Aorta (tissue), 5 donors: ENCODE results near the gene PCDH9. TPM values are rescaled to one million over a fixed set of nuclear protein-coding genes. Genes with fewer than 3 reads are reported as not detected.

Experiments used
- ATAC-seq: fragments of 200-7000 bp; cut with Tn5 transposase; one replicate; pipeline ENCODE4 v1.9.1; 2022; ENCODE audit warnings: moderate library complexity; ENCODE audit not compliant: low FRiP score
- DNase-seq, 2 donors: peaks; one replicate each; pipeline ENCODE4 v3.0.0-alpha.2; 2020
- H3K27ac ChIP-seq, 2 donors: one replicate each; pipeline ENCODE4 v1.5.1; 2013; ENCODE audit warnings: low read length in 2 of 2, mild to moderate bottlenecking in 2 of 2, moderate library complexity in 2 of 2, control low read depth in 1 of 2, inconsistent platforms in 1 of 2, low read depth in 1 of 2
- H3K27me3 ChIP-seq, 2 donors: one replicate each; pipeline ENCODE4 v1.6.1; 2013; ENCODE audit warnings: control low read depth in 1 of 2, low read length in 1 of 2, mild to moderate bottlenecking in 1 of 2, moderate library complexity in 1 of 2; ENCODE audit not compliant: insufficient read depth in 2 of 2, control insufficient read depth in 1 of 2
- H3K36me3 ChIP-seq, 2 donors: one replicate each; pipeline ENCODE4 v1.6.1; 2013; ENCODE audit warnings: control low read depth in 1 of 2, low read length in 1 of 2, mild to moderate bottlenecking in 1 of 2; ENCODE audit not compliant: insufficient read depth in 2 of 2, control insufficient read depth in 1 of 2
- H3K4me1 ChIP-seq, 2 donors: one replicate each; pipeline ENCODE4 v1.6.1; 2013; ENCODE audit warnings: low read length in 2 of 2, control low read depth in 1 of 2, mild to moderate bottlenecking in 1 of 2, moderate library complexity in 1 of 2; ENCODE audit not compliant: insufficient read depth in 2 of 2, control insufficient read depth in 1 of 2
- H3K4me3 ChIP-seq, 2 donors: one replicate each; pipeline ENCODE4 v1.5.1; 2013; ENCODE audit warnings: low read length in 2 of 2, control low read depth in 1 of 2, mild to moderate bottlenecking in 1 of 2
- H3K9me3 ChIP-seq: one replicate; pipeline ENCODE4 v1.6.1; 2013; ENCODE audit warnings: mild to moderate bottlenecking, low read length; ENCODE audit not compliant: control insufficient read depth
- WGBS, 2 donors: extraction: QIAGEN DNeasy Blood & Tissue Kit; methylation state at CpG; one replicate each; pipeline ENCODE4 v1.1.7; 2013; 5-methylcytosine and 5-hydroxymethylcytosine counted together
- intact Hi-C, 2 donors: fragments of 100-400 bp; cut with DNase I; formaldehyde crosslinking; loops; one replicate each; pipeline versions ENCODE4 v1.14.2 to v1.15.0; 2022
- polyA plus RNA-seq, 2 donors: library from polyadenylated mRNA; stranded (reverse); fragments of 200-250 nt; gene quantifications; one replicate each; pipeline ENCODE4 v1.2.3, GENCODE V29; 2013
- total RNA-seq, 2 donors: library from RNA; stranded (reverse); fragmentation: NEBNext Ultra II Directional; extraction: Animal tissue kit (Norgen Biotek cat#: 25700); gene quantifications; one replicate each; pipeline ENCODE4 v1.2.1, GENCODE V29; 2021
- donor health status: healthy with polysubstance abuse.
- donor health status: Bipolar disorder and iron deficiency.
- donor health status: DM: no; HTN: no; CAD: no.
- donor health status: DM: no; HTN: no; CAD: no.
- donor health status: DM: yes; HTN: yes; CAD: no.

PCDH9 gene
- total and polyA plus RNA-seq, 4 donors = 0.38 to 6.3 (median 4.2) TPM

DNA sequence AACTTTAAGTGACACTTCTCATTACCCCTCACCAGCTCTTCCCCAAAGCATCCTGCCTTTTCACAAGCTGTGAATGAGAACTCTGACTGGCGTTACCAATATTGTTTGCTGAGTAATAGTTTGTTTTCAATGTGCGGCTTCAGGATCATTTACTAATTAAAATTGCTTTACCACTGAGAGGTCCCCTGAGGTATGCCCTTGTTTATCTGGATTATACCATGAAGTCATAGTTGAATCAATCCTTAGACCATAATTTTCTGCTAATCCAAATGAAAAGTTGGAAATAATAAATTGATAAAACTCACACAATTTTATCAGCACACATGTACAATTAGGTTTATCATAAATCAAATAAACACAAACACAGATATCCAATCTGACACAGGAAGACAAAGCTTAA, 568.8 kb downstream of the PCDH9 start:
- 78 to 92% methylated on average over 2 of the region's 2 CpGs for WGBS, 2 donors
- H3K27ac ChIP-seq = no peak overlapping the region
- DNase-seq (no peak), ATAC-seq (no peak)
- peaks cover 1% of the 10 kb centered on the region for H3K9me3 ChIP-seq
- H3K27me3 ChIP-seq = no peaks in the 10 kb centered on the region
- intact Hi-C loops = no loop called here
- no peaks in the 10 kb centered on the region for H3K4me1 ChIP-seq
- no peak overlapping the region for H3K4me3 ChIP-seq
- H3K36me3 ChIP-seq = no peaks in the 10 kb centered on the region

DNA sequence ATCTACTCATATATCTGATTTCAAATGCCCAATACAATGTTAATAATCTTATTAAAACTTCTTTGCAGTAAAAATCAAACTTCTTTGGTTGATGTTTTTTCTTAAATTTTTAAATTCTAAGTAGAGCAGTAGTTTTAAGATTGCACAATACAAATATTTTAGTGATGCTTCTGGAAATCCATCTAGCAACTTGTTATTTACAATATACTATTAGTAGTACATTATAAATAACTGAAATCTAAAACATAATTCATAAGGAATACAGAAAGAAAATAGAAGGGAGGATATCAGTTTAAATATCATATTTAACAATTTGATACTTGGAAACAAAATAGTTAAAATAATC, 569.7 kb downstream of the PCDH9 start:
- H3K4me3 ChIP-seq = no peak overlapping the region
- H3K9me3 ChIP-seq = no peaks in the 10 kb centered on the region
- intact Hi-C loops = no loop called here
- H3K27me3 ChIP-seq = no peaks in the 10 kb centered on the region
- H3K36me3 ChIP-seq = no peaks in the 10 kb centered on the region
- no peaks in the 10 kb centered on the region for H3K4me1 ChIP-seq
- H3K27ac ChIP-seq = no peak overlapping the region
- DNase-seq (no peak), ATAC-seq (no peak)

DNA sequence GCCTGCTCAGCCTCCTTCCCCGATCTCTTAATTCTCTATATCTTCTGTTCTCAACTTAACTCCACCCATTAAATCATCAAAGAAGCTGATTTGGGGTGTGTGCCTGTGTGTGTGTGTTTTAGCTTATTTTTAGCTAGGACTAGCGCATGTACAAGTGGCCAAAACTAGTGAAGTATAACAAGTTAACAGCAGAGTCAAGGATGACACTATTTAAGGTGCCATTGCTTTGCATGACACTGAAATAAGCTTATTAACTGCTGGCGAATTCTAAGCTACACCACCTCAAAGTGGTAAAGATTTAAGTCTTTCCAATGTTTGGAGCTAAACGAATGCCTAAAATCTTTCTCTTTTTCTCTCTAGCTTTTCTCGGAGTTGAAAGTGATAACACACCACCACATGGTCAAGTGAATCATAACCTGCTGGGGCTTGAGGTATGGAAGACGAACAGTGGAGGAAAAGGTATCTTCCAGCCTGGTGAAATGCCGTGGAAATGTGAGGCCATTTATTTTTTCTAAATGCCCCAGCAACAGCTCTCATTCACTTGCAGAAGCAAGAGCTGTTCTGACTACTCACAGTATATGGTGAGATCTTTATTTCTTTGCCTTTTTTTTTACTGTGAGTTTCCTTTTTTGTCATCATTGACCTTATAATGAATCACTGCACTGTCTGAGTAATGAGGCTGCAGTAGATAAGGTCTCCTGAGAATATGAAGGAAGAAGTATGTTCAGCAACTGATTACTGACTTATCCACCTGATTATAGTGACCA, 570.3 kb downstream of the PCDH9 start:
- ATAC-seq (no peak), DNase-seq (no peak)
- Histone ChIP-seq H3K27me3 (no peaks in the 10 kb centered on the region), H3K36me3 (no peaks in the 10 kb centered on the region), H3K27ac (no peak overlapping the region), H3K4me1 (no peaks in the 10 kb centered on the region), H3K9me3 (no peaks in the 10 kb centered on the region), H3K4me3 (no peak overlapping the region)
- intact Hi-C loops = no loop called here
- WGBS, 2 donors = 72 to 84% methylated on average over 7 of the region's 7 CpGs

DNA sequence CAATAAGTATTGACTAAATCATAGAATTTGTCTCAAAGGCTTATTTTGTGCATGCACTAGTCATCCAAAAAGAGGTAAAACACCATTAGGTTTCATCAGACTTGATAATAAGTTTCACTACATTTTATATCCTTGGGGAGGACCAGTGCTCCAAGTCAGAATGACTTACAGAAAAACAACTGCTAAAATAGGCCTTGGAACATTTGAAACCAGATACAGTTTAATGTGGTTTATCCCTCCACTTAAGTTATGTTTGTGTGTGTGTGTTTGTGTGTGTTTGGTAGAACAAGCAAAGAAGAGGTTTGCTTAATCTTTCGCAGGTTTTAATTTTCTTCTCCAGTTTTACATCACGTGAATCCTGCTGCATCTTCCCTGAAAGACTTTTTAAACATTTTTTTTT, 570.9 kb downstream of the PCDH9 start:
- Histone ChIP-seq H3K27ac (no peak overlapping the region), H3K9me3 (no peaks in the 10 kb centered on the region), H3K36me3 (no peaks in the 10 kb centered on the region), H3K27me3 (no peaks in the 10 kb centered on the region), H3K4me1 (no peaks in the 10 kb centered on the region), H3K4me3 (no peak overlapping the region)
- 91 to 94% methylated on average over 2 of the region's 2 CpGs for whole genome bisulfite sequencing, 2 donors
- ATAC-seq (no peak), DNase-seq (no peak)
- intact Hi-C loops = no loop called here

GRCh38 chr13:66657165-66657881, 572.8 kb downstream of the PCDH9 start:
- ATAC-seq (no peak), DNase-seq (no peak)
- Histone ChIP-seq H3K27me3 (no peaks in the 10 kb centered on the region), H3K27ac (no peak overlapping the region), H3K9me3 (no peaks in the 10 kb centered on the region), H3K36me3 (no peaks in the 10 kb centered on the region), H3K4me1 (no peaks in the 10 kb centered on the region), H3K4me3 (no peak overlapping the region)
- 37 to 48% methylated on average over 6 of the region's 6 CpGs for WGBS, 2 donors
- intact Hi-C loops = no loop called here

GRCh38 chr13:66655847-66656454, 574.2 kb downstream of the PCDH9 start:
- WGBS, 2 donors = 87 to 93% methylated on average over 2 of the region's 2 CpGs
- no peaks in the 10 kb centered on the region for H3K27me3 ChIP-seq
- ATAC-seq (no peak), DNase-seq (no peak)
- intact Hi-C loops = no loop called here
- no peak overlapping the region for H3K27ac ChIP-seq
- no peaks in the 10 kb centered on the region for H3K4me1 ChIP-seq
- H3K4me3 ChIP-seq = no peak overlapping the region
- no peaks in the 10 kb centered on the region for H3K9me3 ChIP-seq
- no peaks in the 10 kb centered on the region for H3K36me3 ChIP-seq

GRCh38 chr13:66644855-66645460, 585.2 kb downstream of the PCDH9 start:
- Histone ChIP-seq H3K9me3 (no peaks in the 10 kb centered on the region), H3K4me1 (no peaks in the 10 kb centered on the region), H3K36me3 (no peaks in the 10 kb centered on the region), H3K4me3 (no peak overlapping the region), H3K27me3 (no peaks in the 10 kb centered on the region), H3K27ac (no peak overlapping the region)
- 85 to 91% methylated on average over 3 of the region's 3 CpGs for WGBS, 2 donors
- intact Hi-C loops = no loop called here
- ATAC-seq (no peak), DNase-seq (no peak)

DNA sequence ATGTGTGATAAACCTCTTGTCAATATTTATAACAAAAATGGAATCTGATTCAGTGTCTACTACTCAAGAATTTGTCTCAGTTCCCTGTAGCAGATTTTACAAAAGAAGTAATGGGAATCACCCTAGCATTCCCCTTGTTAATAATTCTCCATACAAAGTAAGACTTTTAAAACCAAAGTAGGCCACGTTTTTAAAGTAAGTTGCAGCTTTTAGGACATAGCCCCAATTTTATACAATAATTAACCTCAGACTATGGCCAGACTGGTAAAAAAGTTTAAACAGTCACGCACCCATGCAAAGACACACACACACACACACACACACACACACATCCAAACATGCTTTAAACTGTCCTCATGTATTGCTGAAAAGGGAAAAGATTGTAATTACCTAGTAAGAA, 589.9 kb downstream of the PCDH9 start:
- intact Hi-C loops = no loop called here
- DNase-seq (no peak), ATAC-seq (no peak)
- 86 to 88% methylated on average over 2 of the region's 2 CpGs for WGBS, 2 donors
- no peaks in the 10 kb centered on the region for H3K36me3 ChIP-seq
- no peaks in the 10 kb centered on the region for H3K4me1 ChIP-seq
- H3K9me3 ChIP-seq = no peaks in the 10 kb centered on the region
- H3K4me3 ChIP-seq = no peak overlapping the region
- no peak overlapping the region for H3K27ac ChIP-seq
- H3K27me3 ChIP-seq = no peaks in the 10 kb centered on the region
